ENCODE results near the gene BCL7C. TPM values are rescaled to one million over a fixed set of nuclear protein-coding genes. Genes with fewer than 3 reads are reported as not detected.

BCL7C gene
- total RNA-seq, 4 donors from 2014 or later = 39.2 to 48.7 (median 42.0) TPM

GRCh38 chr16:30875871-30876801, 17.7 kb downstream of the BCL7C start:
- ATAC-seq = no peak
- H3K4me3 ChIP-seq = peak overlapping the region; percentile 82 to 93
- H3K27ac ChIP-seq = peak overlapping the region; percentile 75 to 92 (median 90)
- no peaks in the 10 kb centered on the region for H3K9me3 ChIP-seq
- H3K27me3 ChIP-seq = no peaks in the 10 kb centered on the region
- WGBS, 2 donors (ENCODE audit: low coverage in 1 of 2) = 10 to 11% methylated on average over 5 to 7 of the region's 12 CpGs
- peaks cover 0 to 44% (median 18%) of the 10 kb centered on the region in 3 donors for H3K4me1 ChIP-seq
- peaks cover 0 to 27% of the 10 kb centered on the region in 2 donors for H3K36me3 ChIP-seq
- TF ChIP-seq POLR2A (IDR thresholded peaks at IDR 0.05) (no peak), EP300 (IDR thresholded peaks at IDR 0.05) (no peak), POLR2AphosphoS5 (IDR thresholded peaks at IDR 0.05) (no peak)
- TF ChIP-seq, protein P1, sequence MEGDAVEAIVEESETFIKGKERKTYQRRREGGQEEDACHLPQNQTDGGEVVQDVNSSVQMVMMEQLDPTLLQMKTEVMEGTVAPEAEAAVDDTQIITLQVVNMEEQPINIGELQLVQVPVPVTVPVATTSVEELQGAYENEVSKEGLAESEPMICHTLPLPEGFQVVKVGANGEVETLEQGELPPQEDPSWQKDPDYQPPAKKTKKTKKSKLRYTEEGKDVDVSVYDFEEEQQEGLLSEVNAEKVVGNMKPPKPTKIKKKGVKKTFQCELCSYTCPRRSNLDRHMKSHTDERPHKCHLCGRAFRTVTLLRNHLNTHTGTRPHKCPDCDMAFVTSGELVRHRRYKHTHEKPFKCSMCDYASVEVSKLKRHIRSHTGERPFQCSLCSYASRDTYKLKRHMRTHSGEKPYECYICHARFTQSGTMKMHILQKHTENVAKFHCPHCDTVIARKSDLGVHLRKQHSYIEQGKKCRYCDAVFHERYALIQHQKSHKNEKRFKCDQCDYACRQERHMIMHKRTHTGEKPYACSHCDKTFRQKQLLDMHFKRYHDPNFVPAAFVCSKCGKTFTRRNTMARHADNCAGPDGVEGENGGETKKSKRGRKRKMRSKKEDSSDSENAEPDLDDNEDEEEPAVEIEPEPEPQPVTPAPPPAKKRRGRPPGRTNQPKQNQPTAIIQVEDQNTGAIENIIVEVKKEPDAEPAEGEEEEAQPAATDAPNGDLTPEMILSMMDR (IDR thresholded peaks at IDR 0.05) = no peak

DNA sequence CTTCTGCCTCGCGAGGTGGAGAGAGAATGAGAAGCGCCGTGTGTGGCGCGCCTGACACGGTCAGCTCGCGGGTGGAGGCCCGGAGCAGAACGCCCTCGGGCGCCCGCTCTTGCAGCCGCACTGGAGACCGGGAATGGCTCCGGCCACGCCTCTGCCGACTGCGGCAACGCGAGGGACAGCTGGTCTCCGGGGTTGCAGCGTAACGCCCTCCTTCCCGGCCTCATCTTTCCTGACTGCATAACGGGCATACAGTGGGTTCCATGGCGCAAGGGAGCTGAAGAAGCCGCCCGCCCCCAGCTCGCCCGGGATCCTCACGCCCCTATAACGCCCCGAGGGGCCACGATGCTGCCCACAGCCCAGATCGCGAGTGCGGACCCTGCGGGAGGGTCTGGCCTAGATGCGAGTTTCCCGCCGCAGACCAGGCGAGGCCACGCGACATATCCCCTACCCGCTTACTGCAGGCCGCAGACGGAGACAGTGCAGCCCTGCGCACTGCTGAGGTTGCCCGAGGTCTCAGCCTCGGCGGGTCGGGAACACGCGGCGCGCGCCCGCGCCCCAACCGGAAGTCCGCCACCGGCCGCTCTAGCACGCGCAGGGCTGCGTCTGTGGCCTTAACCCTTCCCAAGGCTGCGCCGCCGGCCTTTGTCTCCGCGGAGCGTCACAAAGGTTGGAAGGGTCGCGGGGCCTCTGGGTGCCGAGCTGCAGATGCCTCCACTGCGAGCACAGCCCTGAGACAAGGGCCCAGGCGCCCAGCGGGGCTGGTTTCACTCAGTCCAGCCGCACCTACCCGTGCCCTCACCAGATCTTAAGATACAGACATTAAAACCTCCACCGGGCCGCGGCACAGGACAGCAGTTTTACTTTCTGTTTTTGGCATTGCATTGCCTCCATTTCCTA, 18.8 kb downstream of the BCL7C start:
- ATAC-seq = peak; percentile 99
- H3K27me3 ChIP-seq = no peaks in the 10 kb centered on the region
- no peaks in the 10 kb centered on the region for H3K9me3 ChIP-seq
- peak overlapping the region; percentile 82 to 93 for H3K4me3 ChIP-seq
- no peak for TF ChIP-seq EP300 (IDR thresholded peaks at IDR 0.05)
- peak; percentile 78 for TF ChIP-seq POLR2AphosphoS5 (IDR thresholded peaks at IDR 0.05)
- TF ChIP-seq, protein P1 (IDR thresholded peaks at IDR 0.05) = peak in 2 of 4 experiments; percentile 8 to 18
- TF ChIP-seq POLR2A (IDR thresholded peaks at IDR 0.05) = peak; percentile 68 to 78
- H3K4me1 ChIP-seq = peaks cover 0 to 44% (median 18%) of the 10 kb centered on the region in 3 donors
- H3K27ac ChIP-seq = peak overlapping the region; percentile 75 to 92 (median 90)
- peaks cover 0 to 18% of the 10 kb centered on the region in 2 donors for H3K36me3 ChIP-seq
- WGBS, 2 donors (ENCODE audit: low coverage in 1 of 2) = 0 to 6% methylated on average over 4 to 7 of the region's 85 CpGs

- ATAC-seq = no peak
- TF ChIP-seq POLR2AphosphoS5 (IDR thresholded peaks at IDR 0.05) = no peak
- TF ChIP-seq POLR2A (IDR thresholded peaks at IDR 0.05) = no peak
- TF ChIP-seq, protein P1 (IDR thresholded peaks at IDR 0.05) = no peak
- no peak for TF ChIP-seq EP300 (IDR thresholded peaks at IDR 0.05)
- H3K4me3 ChIP-seq = peak overlapping the region; percentile 82 to 93
- WGBS, 2 donors (ENCODE audit: low coverage in 1 of 2) = 28% methylated on average over 4 of the region's 23 CpGs; no CpG with 5 or more reads in 1 of the 2 donors
- no peaks in the 10 kb centered on the region for H3K9me3 ChIP-seq
- H3K36me3 ChIP-seq = peaks cover 0 to 12% of the 10 kb centered on the region in 2 donors
- H3K27me3 ChIP-seq = no peaks in the 10 kb centered on the region
- peak overlapping the region; percentile 75 to 92 (median 90) for H3K27ac ChIP-seq
- peaks cover 0 to 44% (median 18%) of the 10 kb centered on the region in 3 donors for H3K4me1 ChIP-seq
Observed at GRCh38 chr16:30874244-30874820, 19.5 kb downstream of the BCL7C start.

- no peak overlapping the region for H3K27ac ChIP-seq
- no peak for ATAC-seq
- H3K36me3 ChIP-seq = peaks cover 0 to 4% of the 10 kb centered on the region in 2 donors
- H3K27me3 ChIP-seq = no peaks in the 10 kb centered on the region
- H3K4me3 ChIP-seq = no peak overlapping the region
- peaks cover 0 to 19% (median 6%) of the 10 kb centered on the region in 3 donors for H3K4me1 ChIP-seq
- WGBS, 2 donors (ENCODE audit: low coverage in 1 of 2) = 85 to 87% methylated on average over 3 to 6 of the region's 6 CpGs
- no peaks in the 10 kb centered on the region for H3K9me3 ChIP-seq
- TF ChIP-seq POLR2AphosphoS5 (IDR thresholded peaks at IDR 0.05) (no peak), POLR2A (IDR thresholded peaks at IDR 0.05) (no peak), EP300 (IDR thresholded peaks at IDR 0.05) (no peak)
- TF ChIP-seq, protein P1 (IDR thresholded peaks at IDR 0.05) = no peak
Observed at GRCh38 chr16:30870904-30871303, 23.0 kb downstream of the BCL7C start.
